H7 (cell line): Measurements from ENCODE around the gene SLC35F3. TPM values are rescaled to one million over a fixed set of nuclear protein-coding genes. Genes with fewer than 3 reads are reported as not detected.

Experiments used
- DNase-seq: peaks from one replicate; pipeline ENCODE4 v3.0.0; 2012
- H3K27me3 ChIP-seq: 2 replicates; pipeline ENCODE4 v1.6.0; 2011; ENCODE audit warnings: mild to moderate bottlenecking, low read length; ENCODE audit not compliant: control insufficient read depth, insufficient read depth
- H3K36me3 ChIP-seq: replicated peaks from 2 replicates; pipeline ENCODE4 v1.5.1; 2011; ENCODE audit warnings: low read length; ENCODE audit not compliant: control insufficient read depth, insufficient read depth
- H3K4me3 ChIP-seq: 2 replicates; pipeline ENCODE4 v1.5.1; 2011; ENCODE audit warnings: low read depth, mild to moderate bottlenecking, control low read depth, low read length, moderate library complexity; ENCODE audit not compliant: insufficient read depth
- total RNA-seq: library from RNA; depleted of rRNA; stranded (reverse); fragments of >200 nt; shearing (Covaris generic); gene quantifications from 2 replicates; pipeline ENCODE4 v1.2.3, GENCODE V29; 2014

SLC35F3 gene
- total RNA-seq, 1 experiment from 2014 or later, result 7.2 TPM

DNA sequence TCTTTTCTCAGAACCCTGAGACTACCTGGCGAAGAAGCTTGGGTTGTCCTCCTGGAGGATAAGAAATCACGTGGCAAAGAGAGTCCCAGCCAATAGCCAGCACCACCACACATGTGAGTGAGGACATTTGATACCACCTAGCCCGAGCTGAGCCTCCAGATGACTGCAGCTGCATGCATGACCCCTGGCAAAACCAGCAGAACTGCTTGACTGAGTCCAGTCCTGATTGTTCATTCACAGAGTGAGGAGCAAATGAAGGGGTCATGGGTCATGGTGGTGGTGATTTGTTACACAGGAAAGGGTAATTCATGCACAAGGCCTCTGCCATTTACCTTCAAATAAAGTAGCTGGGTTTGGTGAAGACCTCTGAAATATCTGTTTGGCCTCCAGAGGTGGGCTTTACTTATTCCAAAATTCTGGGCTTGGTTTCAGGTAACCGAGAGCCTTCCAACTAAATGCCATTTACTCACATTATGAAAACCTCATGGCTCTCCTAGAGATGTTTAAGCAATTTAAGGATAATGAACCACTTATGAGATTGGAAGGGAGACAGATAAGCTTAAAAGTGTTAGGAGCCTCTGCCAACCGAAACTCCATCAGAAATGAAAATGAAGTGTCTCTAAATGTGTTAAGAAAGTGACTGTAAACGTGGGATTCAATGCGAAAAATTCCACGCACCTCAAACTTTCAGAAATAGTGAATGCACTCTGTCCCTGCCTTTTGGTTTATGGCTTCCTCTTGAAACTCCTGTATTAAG, 163.3 kb downstream of the SLC35F3 start:
- no peak for DNase-seq
- Histone ChIP-seq H3K36me3 (no peaks in the 10 kb centered on the region), H3K27me3 (no peaks in the 10 kb centered on the region), H3K4me3 (no peak overlapping the region)

DNA sequence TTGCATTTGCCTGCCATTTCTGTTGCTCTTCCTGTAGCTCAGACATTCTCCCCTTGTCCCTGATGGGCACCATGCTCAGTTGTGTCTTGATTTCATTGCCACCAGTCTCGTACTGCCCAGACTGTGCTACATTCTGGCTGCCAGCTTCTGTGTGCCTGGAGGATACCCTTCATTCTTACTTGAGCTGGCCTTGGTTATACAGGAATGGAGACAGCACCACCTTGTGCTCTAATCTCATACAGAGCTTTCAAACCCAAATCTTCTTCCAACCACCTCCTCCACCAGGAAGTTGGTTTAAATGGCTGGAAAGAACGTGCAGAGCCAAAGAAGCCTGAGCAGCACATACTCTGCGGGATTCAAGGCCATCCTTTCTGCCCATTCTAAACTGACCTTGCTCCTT, 165.3 kb downstream of the SLC35F3 start:
- Histone ChIP-seq H3K4me3 (no peak overlapping the region), H3K27me3 (0 out of 2 replicates have a peak, but pooled peaks cover under 1% of the 10 kb centered on the region), H3K36me3 (no peaks in the 10 kb centered on the region)
- DNase-seq, result no peak

DNA sequence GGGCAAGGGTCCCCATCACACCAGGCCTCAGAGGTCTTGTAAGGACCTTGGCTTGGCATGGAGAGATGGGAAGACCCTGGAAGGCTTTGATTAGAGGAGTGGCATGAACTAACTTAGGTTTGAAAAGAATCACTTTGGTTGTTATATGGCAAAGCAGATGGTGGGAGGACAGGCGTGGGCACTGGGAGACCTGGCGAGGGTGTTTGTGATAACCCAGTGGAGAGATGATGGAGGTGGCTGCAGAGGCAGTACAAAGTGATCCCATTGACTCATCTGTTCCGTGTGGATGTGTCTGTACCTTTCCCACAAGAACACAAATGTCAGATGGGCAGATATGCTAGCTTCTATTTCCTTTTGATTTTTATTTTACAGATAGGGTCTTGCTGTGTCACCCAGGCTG, 168.3 kb downstream of the SLC35F3 start:
- Histone ChIP-seq H3K36me3 (no peaks in the 10 kb centered on the region), H3K4me3 (no peak overlapping the region), H3K27me3 (0 out of 2 replicates have a peak, but pooled peaks cover 1% of the 10 kb centered on the region)
- DNase-seq, result no peak

- DNase-seq, result no peak
- Histone ChIP-seq H3K27me3 (0 out of 2 replicates have a peak, but pooled peaks cover 1% of the 10 kb centered on the region), H3K36me3 (no peaks in the 10 kb centered on the region), H3K4me3 (no peak overlapping the region)
Observed at GRCh38 chr1:234078143-234078542, 173.7 kb downstream of the SLC35F3 start.

DNA sequence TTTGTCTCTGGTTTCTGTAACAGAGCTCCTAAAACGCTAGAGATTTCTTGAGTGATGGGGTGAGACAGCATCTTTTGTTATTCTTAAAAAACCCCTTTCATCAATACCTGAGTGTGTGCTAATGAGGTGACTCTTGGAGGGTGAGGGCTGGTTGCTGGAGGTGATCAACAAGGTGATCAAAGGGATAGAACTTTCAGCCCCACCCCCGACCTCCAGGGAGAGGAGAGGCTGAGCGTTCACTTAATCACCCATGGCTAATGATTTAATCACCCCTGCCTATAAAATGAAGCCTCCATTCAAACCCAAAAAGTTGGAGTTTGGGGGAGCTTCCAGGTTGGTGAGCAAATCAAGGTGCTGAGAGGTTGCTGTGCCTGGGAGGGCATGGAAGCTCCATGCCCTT, 175.4 kb downstream of the SLC35F3 start:
- H3K4me3 ChIP-seq, result no peak overlapping the region
- peak; percentile 19 for DNase-seq
- H3K36me3 ChIP-seq, result no peaks in the 10 kb centered on the region
- H3K27me3 ChIP-seq, result no peaks in the 10 kb centered on the region

GRCh38 chr1:234083460-234083859, 179.0 kb downstream of the SLC35F3 start:
- no peaks in the 10 kb centered on the region for H3K27me3 ChIP-seq
- DNase-seq, result no peak
- H3K4me3 ChIP-seq, result no peak overlapping the region
- no peaks in the 10 kb centered on the region for H3K36me3 ChIP-seq

DNA sequence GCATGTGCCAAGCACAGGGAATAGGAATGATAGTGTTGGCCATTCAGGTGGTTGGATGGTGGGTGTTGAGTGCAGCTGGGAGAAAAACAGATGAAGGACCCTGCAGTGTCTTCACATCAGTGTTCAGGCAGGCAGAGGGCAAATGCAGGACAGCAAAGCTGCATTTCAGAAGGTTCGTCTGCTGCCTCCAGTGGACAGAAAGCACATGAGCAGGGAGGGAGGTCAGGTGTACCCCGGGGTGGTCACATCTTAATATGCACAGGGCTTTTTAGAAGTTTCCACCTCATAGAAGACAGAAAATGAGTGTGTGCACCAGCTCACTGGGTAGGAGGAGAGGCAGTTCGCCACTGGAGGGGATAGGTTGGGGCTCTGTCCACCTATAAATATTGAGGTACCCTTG, 184.9 kb downstream of the SLC35F3 start:
- H3K27me3 ChIP-seq, result no peaks in the 10 kb centered on the region
- H3K4me3 ChIP-seq, result no peak overlapping the region
- no peaks in the 10 kb centered on the region for H3K36me3 ChIP-seq
- peak; percentile 61 for DNase-seq

GRCh38 chr1:234090212-234091064, 186.0 kb downstream of the SLC35F3 start:
- H3K4me3 ChIP-seq, result no peak overlapping the region
- H3K27me3 ChIP-seq, result no peaks in the 10 kb centered on the region
- DNase-seq, result no peak
- no peaks in the 10 kb centered on the region for H3K36me3 ChIP-seq

- Histone ChIP-seq H3K36me3 (no peaks in the 10 kb centered on the region), H3K27me3 (no peaks in the 10 kb centered on the region), H3K4me3 (no peak overlapping the region)
- no peak for DNase-seq
Observed at GRCh38 chr1:234091065-234091401, 186.6 kb downstream of the SLC35F3 start.

- H3K4me3 ChIP-seq, result no peak overlapping the region
- DNase-seq, result no peak
- no peaks in the 10 kb centered on the region for H3K27me3 ChIP-seq
- H3K36me3 ChIP-seq, result no peaks in the 10 kb centered on the region
Observed at GRCh38 chr1:234091876-234092275, 187.4 kb downstream of the SLC35F3 start.

DNA sequence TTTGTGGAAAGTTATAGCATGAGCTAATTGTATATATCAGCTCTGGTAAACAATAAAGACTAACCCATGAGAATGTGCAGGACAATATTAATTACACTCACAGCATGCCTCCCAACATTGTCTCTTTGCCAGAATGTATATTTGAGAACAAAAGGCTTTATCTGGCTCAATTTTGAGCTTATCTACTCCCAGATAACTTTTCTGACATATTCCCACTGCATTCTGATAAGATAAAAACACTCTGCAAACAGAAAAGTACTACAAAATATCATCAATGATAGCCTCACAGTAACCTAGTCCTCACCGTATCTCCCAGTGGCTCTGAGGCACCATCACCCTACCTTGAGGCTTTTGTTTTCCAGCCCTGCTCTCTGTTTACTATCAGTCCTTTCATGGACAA, 188.6 kb downstream of the SLC35F3 start:
- DNase-seq, result no peak
- no peak overlapping the region for H3K4me3 ChIP-seq
- no peaks in the 10 kb centered on the region for H3K27me3 ChIP-seq

GRCh38 chr1:234093741-234094140, 189.3 kb downstream of the SLC35F3 start:
- H3K27me3 ChIP-seq, result no peaks in the 10 kb centered on the region
- no peaks in the 10 kb centered on the region for H3K36me3 ChIP-seq
- no peak for DNase-seq
- H3K4me3 ChIP-seq, result no peak overlapping the region

More for the DNA sequence above, 188.6 kb downstream of the SLC35F3 start:
- no peaks in the 10 kb centered on the region for H3K36me3 ChIP-seq

GRCh38 chr1:234094172-234094571, 189.7 kb downstream of the SLC35F3 start:
- Histone ChIP-seq H3K36me3 (no peaks in the 10 kb centered on the region), H3K4me3 (no peak overlapping the region), H3K27me3 (no peaks in the 10 kb centered on the region)
- no peak for DNase-seq

DNA sequence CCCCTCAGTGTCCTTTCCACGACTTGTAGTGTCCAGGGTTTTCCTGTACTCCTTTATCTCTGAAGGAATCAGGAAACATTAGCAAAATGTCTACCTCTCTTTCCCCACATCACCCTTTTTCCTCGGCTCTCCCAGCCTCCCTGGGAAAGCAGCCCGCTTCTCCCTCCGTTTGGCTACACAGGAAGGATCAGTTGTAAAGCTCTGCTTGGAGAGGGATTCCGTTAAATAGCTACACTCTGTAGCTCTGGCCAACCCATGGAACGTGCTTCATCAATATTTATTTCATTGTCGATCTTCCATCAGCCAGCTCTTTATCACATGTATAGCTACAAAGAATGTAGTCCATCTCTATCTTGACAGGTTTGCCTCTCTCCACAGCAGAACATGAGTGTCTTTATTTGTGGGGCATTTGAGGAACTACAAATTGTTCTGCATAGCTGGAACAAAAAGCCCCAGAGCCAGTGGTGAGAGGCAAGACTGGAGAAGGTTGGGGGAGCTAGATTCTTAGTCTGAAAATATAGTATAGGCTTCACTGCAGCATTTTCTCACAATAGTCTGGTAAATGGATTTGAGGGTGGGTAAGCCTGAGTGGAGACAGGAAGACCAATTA, 191.8 kb downstream of the SLC35F3 start:
- DNase-seq, result no peak
- Histone ChIP-seq H3K27me3 (no peaks in the 10 kb centered on the region), H3K4me3 (no peak overlapping the region), H3K36me3 (no peaks in the 10 kb centered on the region)

DNA sequence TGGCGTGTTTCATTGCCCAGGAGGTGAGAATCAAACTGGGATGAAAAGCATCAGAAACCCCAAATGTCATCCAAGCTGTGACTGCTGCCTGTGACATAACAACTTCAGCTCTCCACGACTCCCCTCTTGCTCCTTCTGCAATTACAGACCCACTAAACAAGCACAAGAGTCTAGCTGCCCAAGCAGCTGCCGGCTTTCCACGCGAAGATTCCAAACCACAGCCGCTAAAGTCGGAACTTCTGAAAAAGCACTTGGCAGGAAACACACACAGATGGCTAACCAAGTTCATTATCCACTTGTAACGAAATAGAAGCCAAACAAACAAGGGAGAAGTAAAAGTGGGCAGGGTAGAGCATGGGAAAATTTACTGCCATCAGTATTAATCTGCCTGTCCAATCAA, 198.1 kb downstream of the SLC35F3 start:
- Histone ChIP-seq H3K27me3 (no peaks in the 10 kb centered on the region), H3K4me3 (no peak overlapping the region), H3K36me3 (no peaks in the 10 kb centered on the region)
- DNase-seq, result no peak
